NT2/D1 (cell line): ENCODE data around the gene LILRB5.

Experiments
- DNase-seq: peaks from one replicate; pipeline ENCODE4 v3.0.0-alpha.2; 2011; ENCODE audit warnings: low read depth, low spot score
- H3K27me3 ChIP-seq: 2 replicates; pipeline ENCODE4 v1.6.0; 2011; ENCODE audit warnings: mild to moderate bottlenecking; ENCODE audit not compliant: insufficient read length, insufficient read depth
- H3K36me3 ChIP-seq: 2 replicates; pipeline ENCODE4 v1.6.1; 2011; ENCODE audit warnings: mild to moderate bottlenecking, low read length, mixed read lengths; ENCODE audit not compliant: insufficient read depth, insufficient read length
- H3K4me1 ChIP-seq: 2 replicates; pipeline ENCODE4 v1.5.1; 2011; ENCODE audit not compliant: insufficient read depth, insufficient read length
- H3K4me3 ChIP-seq: 2 replicates; pipeline ENCODE4 v1.5.1; 2011; ENCODE audit warnings: low read depth; ENCODE audit not compliant: insufficient read length
- H3K9ac ChIP-seq: 2 replicates; pipeline ENCODE4 v1.6.0; 2011; ENCODE audit warnings: low read depth; ENCODE audit not compliant: insufficient read length
- H3K9me3 ChIP-seq: 2 replicates; pipeline ENCODE4 v1.5.1; 2011; ENCODE audit warnings: mild to moderate bottlenecking, low read length; ENCODE audit not compliant: insufficient read depth
- SUZ12 ChIP-seq: IDR thresholded peaks from 2 replicates; pipeline ENCODE4 v1.6.1; 2011; ENCODE audit not compliant: insufficient read length, insufficient read depth; ENCODE audit errors: extremely low read depth
- YY1 ChIP-seq: IDR thresholded peaks from 2 replicates; pipeline ENCODE4 v1.6.1; 2011; ENCODE audit not compliant: insufficient read length, insufficient read depth
- ZNF274 ChIP-seq: IDR thresholded peaks from 2 replicates; pipeline ENCODE4 v1.6.1; 2011; ENCODE audit warnings: mild to moderate bottlenecking, low read depth, low read length

Gene LILRB5

GRCh38 chr19:54257116-54257480 is at the start of gene LILRB5:
Gene LILRB5, minus strand, starts transcription at chr19:54257273. Its CDS starts 80 bp downstream, at chr19:54257193.
- DNase-seq, result no peak
- no peaks in the 10 kb centered on the region for H3K36me3 ChIP-seq
- H3K27me3 ChIP-seq, result peaks cover 27% of the 10 kb centered on the region
- no peak within 1 kb of the TSS for H3K4me3 ChIP-seq
- TF ChIP-seq ZNF274, result no peak
- no peak for TF ChIP-seq YY1
- TF ChIP-seq SUZ12, result no peak
- H3K9ac ChIP-seq, result no peak within 1 kb of the TSS
- peaks cover 10% of the 10 kb centered on the region for H3K4me1 ChIP-seq
- no peaks in the 10 kb centered on the region for H3K9me3 ChIP-seq

GRCh38 chr19:54305141-54305540 is 48.1 kb upstream of the LILRB5 start:
- no peaks in the 10 kb centered on the region for H3K4me1 ChIP-seq
- DNase-seq, result no peak
- H3K9me3 ChIP-seq, result no peaks in the 10 kb centered on the region
- no peak overlapping the region for H3K4me3 ChIP-seq
- H3K36me3 ChIP-seq, result no peaks in the 10 kb centered on the region
- H3K9ac ChIP-seq, result no peak overlapping the region
- H3K27me3 ChIP-seq, result peaks cover 54% of the 10 kb centered on the region
- TF ChIP-seq YY1 (no peak), SUZ12 (no peak), ZNF274 (no peak)

DNA sequence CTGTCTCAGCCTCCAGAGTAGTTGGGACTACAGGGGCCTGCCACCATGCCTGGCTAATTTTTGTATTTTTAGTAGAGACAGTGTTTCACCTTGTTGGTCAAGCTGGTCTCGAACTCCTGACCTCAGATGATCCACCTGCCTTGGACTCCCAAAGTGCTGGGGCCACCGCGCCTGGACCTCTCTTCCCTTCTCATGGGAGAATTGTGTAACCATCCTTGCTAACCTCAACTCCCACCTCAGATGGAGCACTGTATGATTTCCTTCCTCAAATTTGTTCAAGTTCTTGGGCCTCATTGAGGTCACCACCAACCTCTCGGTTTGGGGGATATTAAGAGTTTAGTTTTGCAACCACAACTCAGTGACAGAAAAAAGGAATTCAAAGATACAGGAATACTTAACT is 45.2 kb upstream of the LILRB5 start:
- TF ChIP-seq ZNF274 (no peak), YY1 (no peak), SUZ12 (no peak)
- H3K27me3 ChIP-seq, result peaks cover 70% of the 10 kb centered on the region
- no peaks in the 10 kb centered on the region for H3K36me3 ChIP-seq
- H3K9ac ChIP-seq, result no peak overlapping the region
- H3K9me3 ChIP-seq, result no peaks in the 10 kb centered on the region
- DNase-seq, result no peak
- no peaks in the 10 kb centered on the region for H3K4me1 ChIP-seq
- no peak overlapping the region for H3K4me3 ChIP-seq

DNA sequence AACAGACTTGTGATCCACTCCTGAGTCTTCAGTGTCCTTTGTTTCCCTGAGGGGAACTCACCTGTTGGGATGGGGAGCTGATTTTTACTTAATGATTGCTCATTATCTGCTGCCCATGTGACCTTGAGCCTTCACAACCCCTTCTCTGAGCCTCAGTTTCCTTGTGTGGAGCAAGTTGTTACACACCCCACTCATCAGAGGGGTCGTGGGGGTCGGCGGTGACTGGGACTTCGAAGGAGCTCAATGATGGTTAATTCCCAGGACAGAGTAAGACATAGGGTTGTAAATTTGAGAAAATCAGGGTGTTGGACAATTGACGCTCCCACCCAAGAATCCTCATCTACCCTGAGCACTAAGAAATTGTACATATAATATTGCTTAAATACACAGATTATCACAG is 42.4 kb upstream of the LILRB5 start:
- Histone ChIP-seq H3K4me3 (no peak overlapping the region), H3K36me3 (no peaks in the 10 kb centered on the region), H3K9me3 (no peaks in the 10 kb centered on the region), H3K4me1 (no peaks in the 10 kb centered on the region), H3K27me3 (peaks cover 64% of the 10 kb centered on the region), H3K9ac (no peak overlapping the region)
- TF ChIP-seq YY1 (no peak), ZNF274 (no peak), SUZ12 (no peak)
- no peak for DNase-seq

GRCh38 chr19:54299126-54299498 is 42.0 kb upstream of the LILRB5 start:
- no peak for TF ChIP-seq YY1
- no peak for TF ChIP-seq ZNF274
- no peak for TF ChIP-seq SUZ12
- H3K9me3 ChIP-seq, result peaks cover 1% of the 10 kb centered on the region; the same call in 1 of the 2 replicates
- no peak overlapping the region for H3K4me3 ChIP-seq
- DNase-seq, result no peak
- no peaks in the 10 kb centered on the region for H3K4me1 ChIP-seq
- H3K36me3 ChIP-seq, result no peaks in the 10 kb centered on the region
- peaks cover 61% of the 10 kb centered on the region for H3K27me3 ChIP-seq
- no peak overlapping the region for H3K9ac ChIP-seq

- no peak for DNase-seq
- Histone ChIP-seq H3K4me1 (no peaks in the 10 kb centered on the region), H3K9ac (no peak overlapping the region), H3K27me3 (peaks cover 62% of the 10 kb centered on the region), H3K36me3 (no peaks in the 10 kb centered on the region), H3K4me3 (no peak overlapping the region), H3K9me3 (peaks cover 7% of the 10 kb centered on the region; the same call in 1 of the 2 replicates)
- TF ChIP-seq YY1 (no peak), SUZ12 (no peak), ZNF274 (no peak)
Observed at GRCh38 chr19:54298357-54299125, 41.5 kb upstream of the LILRB5 start.

GRCh38 chr19:54297759-54298305 is 40.8 kb upstream of the LILRB5 start:
- Histone ChIP-seq H3K27me3 (peaks cover 63% of the 10 kb centered on the region), H3K9ac (no peak overlapping the region), H3K4me3 (no peak overlapping the region), H3K4me1 (no peaks in the 10 kb centered on the region), H3K9me3 (peaks cover 8% of the 10 kb centered on the region; the same call in 1 of the 2 replicates), H3K36me3 (no peaks in the 10 kb centered on the region)
- TF ChIP-seq YY1 (no peak), SUZ12 (no peak), ZNF274 (no peak)
- no peak for DNase-seq
